ENCODE data around the gene CTAGE9.

DNA sequence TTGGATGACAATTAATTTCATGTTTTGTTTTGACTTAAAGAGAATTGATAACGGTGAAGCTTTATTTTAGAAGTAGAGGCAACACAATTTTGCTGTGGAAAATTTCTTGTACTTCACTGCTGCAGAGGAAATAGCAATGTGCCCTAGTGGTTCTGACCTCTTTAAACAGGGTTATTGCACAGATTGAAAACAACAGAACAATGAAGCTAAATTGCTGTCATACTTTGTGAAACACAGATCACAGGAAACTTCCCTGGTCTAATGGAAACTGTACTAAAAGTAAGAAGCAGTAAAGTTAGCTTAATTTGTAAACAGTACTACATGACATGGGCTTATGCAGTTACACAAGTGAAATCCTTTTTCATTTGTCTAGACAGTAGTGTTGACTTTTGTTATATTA, 40.9 kb downstream of the CTAGE9 start:
- TF ChIP-seq, protein P1, sequence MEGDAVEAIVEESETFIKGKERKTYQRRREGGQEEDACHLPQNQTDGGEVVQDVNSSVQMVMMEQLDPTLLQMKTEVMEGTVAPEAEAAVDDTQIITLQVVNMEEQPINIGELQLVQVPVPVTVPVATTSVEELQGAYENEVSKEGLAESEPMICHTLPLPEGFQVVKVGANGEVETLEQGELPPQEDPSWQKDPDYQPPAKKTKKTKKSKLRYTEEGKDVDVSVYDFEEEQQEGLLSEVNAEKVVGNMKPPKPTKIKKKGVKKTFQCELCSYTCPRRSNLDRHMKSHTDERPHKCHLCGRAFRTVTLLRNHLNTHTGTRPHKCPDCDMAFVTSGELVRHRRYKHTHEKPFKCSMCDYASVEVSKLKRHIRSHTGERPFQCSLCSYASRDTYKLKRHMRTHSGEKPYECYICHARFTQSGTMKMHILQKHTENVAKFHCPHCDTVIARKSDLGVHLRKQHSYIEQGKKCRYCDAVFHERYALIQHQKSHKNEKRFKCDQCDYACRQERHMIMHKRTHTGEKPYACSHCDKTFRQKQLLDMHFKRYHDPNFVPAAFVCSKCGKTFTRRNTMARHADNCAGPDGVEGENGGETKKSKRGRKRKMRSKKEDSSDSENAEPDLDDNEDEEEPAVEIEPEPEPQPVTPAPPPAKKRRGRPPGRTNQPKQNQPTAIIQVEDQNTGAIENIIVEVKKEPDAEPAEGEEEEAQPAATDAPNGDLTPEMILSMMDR (conservative IDR thresholded peaks at IDR 0.05; ENCODE audit: low read depth, low read length): no peak
- TF ChIP-seq EZH2 (IDR thresholded peaks at IDR 0.05; ENCODE audit: low read length, unreplicated experiment) (no peak), EZH2phosphoT487 (IDR thresholded peaks at IDR 0.05; ENCODE audit: borderline replicate concordance, low read length) (no peak)
